HG02763 (cell line): ENCODE measurements around the gene DIO3.
"Not testable (repeated sequence)": the region's sequence is repeated elsewhere in the genome, so short reads cannot be mapped to it uniquely, and the experiment has no call there.

ENCODE experiments used
- ATAC-seq: cut with Tn5 transposase; IDR thresholded peaks from one replicate; pipeline ENCODE4 v1.9.1; 2021; ENCODE audit warnings: mild to moderate bottlenecking, moderate library complexity; ENCODE audit not compliant: unreplicated experiment

DIO3 gene

DNA sequence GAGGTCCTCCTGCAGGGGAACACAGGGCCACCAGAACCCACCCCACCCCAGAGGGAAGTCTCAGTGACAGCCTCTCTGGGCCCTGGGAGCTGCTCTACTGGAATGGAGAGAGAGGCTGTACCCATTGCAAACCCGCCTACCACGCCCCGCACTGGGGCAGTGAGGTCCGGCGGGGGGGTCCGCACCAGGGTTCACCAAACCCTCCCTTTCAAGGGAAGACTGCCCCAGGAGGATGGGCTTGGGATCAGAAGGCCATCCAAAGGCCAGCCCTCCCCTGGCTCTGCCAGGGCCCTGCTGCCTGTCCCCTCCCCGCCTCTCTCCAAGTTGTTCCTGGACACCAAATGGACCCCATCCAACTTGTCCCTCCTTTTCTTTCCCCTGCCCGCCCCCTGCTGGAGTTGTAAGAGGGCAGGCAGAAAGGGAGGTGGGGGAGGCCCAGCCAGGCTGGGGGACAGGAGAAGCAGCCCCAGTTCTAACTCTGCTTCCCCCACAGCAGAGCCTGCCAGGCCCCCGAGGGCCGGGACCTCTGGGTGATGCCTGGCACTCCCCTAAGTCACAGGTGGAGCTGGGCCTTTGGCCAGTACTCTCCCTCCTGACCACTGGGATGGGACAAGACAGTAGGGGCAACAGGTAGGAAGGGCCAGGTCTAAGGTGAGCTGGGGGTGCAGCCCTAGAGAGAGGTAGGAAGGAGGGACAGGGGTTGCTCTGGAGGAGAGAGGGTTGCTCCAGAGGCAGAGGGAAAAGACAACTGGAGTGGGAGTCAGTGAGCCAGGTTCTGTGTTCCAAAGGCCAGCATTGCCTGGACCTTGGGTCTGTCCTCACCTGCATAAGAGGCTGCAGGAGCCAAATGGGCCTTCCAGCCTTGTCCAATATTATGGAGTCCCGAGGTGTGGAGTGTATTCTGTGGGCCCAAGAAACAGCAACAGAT lies 3.2 kb upstream of the DIO3 start:
- ATAC-seq = no peak

DNA sequence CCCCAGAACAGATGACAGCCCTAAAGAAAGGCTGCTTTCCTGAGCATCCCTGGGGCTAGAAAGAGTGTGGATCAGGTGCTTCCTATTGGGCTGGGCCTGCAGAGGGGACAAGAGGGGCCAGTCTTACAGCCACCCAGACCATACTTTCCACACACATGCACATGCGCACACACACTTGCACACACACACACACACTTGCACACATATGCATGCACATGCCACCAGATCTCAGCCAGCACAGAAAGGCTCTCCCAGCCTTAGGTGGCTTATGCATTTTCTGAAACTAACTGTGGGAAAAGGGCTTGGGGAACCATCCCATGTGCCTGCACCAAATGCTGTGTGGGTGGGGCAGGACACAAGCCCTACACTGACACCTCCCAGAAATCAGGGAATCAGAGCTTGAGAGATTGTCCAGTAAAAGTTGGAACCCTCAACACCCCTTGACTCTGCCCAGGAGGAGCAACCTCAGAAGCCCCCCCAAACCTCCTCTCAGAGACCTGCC lies 2.5 kb upstream of the DIO3 start:
- ATAC-seq = no peak

DNA sequence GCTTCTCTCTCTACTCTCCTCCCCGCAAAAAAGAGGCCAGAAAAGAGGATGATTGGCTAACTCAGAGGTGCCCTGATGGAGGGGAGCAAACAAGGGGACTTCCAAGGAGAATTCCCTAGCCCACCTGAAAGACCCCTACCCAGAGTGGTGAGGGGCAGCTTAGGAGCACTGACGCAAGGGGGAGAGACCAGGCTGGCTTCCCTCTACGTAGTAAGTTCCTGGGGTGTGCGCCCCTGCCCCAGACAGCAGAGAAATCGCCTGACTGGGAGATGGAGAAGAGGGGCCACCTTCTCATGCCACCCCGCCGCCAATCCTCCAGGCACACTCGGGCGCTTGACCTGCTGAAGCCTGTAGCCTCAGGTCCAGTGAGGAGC lies 2.1 kb upstream of the DIO3 start:
- ATAC-seq = no peak

DNA sequence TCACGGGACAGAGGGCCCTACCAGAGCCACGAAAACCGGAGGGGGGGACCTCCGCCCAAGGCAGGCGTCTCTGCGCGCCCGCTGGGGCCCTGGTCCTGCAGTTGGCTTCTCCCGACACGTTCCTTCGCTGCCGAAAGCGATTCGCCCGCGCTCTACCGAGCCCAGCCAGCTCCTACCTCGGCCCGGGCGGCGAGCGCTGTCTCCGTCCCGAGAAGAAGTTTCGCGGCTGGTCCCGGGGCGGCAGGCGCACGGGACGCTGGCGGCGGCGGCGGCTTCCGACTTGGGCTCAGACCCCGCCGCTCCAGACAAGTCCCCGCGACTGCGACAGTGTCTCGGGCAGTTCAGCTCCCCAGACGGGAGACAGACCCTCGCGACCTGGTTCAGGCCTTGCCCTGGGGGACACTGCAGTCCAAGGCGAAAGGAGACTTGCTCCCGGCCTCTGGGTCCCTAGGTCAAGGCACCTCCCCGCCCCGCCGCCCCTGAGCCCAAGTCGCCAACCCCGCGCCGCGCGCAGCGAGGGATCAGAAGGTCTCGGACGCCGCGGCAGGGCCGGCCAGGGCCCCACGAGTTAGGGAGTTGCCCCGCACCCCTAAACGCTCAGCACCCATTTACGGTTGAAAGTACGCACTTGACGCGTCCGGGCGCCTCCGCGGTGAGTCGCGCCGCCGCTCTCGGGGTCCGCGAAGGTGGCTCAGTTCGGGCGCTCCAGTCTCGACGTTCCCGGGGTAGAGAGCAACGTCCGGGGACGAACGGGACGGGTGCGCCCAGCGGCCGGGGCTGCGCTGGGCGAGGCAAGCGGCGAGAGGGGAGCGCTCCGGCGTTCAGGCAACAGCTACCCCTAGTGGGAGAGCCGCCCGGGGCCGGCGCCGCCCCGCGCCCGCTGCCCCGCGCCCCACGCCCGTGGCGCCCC lies 1.4 kb upstream of the DIO3 start:
- ATAC-seq = no peak

DNA sequence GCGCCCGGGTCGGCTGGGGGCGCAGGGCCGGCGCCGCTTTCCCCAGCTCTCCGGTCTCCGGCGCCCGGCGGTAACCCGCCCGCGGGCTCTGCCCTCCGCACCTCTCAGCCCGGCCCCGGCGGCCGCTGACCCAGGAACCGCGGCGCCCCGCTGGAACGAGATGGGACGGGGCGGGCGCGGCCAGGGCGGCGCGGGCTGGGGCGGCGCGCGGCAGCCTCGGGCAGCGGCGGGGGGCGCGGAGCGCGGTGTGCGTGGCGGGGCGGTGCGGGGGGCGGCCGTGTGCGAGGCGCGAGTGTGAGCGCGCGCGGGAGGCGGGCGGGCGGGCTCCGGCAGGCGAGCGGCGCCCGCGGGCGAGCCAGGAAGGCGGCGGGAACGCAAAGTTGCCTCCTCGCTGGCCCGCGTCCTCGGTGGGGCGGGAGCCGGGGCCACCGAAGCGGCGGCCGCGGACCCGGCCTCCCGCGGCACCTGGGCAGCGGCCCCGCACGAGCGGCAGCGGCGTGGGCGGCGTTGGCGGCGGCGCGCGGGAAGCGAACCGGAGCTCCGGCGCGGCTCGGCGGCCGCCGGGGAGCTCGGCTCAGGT lies 671 bp upstream of the DIO3 start:
- ATAC-seq = no peak

DNA sequence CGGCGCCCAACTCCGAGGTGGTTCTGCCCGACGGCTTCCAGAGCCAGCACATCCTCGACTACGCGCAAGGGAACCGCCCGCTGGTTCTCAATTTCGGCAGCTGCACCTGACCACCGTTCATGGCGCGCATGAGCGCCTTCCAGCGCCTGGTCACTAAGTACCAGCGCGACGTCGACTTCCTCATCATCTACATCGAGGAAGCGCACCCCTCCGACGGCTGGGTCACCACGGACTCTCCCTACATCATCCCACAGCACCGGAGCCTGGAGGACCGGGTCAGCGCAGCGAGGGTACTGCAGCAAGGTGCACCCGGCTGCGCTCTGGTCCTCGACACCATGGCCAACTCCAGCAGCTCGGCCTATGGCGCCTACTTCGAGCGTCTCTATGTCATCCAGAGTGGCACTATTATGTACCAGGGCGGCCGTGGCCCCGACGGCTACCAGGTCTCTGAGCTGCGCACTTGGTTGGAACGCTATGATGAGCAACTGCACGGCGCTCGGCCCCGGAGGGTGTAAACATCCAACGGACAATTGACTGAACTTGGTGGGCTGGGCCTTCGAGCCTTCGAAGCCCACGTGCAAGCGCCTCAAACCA lies 699 bp downstream of the DIO3 start:
- ATAC-seq = no peak

DNA sequence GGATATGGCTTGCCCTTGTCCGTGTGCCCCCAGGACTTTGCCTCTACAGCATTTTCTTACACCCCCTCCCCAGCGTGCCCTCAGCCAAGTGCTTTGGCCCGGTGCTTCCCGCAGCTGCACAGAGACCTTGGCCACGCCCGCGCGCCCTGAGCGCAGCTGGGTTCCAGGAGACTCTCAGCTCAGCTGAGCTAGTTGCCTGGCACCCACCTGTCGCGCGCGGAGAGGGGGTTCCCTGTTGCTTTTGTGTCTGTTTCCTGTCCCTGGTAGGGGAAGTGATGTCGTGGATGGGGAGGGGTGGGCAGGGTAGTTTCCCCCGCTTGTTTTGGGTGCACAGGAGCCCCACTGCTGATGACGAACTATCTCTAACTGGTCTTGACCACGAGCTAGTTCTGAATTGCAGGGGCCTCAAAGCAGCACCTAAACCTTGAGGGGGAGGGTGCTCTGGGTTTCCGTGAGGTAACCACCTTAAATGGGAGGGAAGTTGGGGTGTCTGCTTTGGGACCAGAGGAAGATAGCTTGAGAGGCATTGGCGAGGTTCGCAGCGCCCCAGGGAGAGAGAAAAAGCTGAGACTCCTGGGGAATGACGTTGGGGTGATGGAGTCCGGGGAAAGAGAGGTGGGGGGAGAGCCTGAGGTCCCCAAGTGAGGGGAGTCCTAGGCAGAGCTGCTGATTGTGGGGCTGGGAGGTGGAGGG lies 1.5 kb downstream of the DIO3 start:
- ATAC-seq = no peak

DNA sequence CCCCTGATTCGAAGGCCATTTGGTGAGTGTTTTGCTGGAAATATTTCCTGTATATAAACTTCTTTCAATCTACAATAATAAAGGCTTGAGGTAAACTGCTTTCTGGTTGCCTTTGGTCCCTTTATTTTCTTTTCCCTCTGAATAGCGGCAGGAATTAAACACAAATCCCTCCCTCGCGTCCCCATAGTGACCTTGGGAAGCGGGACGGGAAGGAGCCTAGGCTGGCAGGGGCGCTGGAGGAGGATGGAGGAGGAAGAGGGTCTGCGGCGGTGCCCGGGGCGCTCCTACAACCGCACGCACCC lies 2.0 kb downstream of the DIO3 start:
- no peak for ATAC-seq

DNA sequence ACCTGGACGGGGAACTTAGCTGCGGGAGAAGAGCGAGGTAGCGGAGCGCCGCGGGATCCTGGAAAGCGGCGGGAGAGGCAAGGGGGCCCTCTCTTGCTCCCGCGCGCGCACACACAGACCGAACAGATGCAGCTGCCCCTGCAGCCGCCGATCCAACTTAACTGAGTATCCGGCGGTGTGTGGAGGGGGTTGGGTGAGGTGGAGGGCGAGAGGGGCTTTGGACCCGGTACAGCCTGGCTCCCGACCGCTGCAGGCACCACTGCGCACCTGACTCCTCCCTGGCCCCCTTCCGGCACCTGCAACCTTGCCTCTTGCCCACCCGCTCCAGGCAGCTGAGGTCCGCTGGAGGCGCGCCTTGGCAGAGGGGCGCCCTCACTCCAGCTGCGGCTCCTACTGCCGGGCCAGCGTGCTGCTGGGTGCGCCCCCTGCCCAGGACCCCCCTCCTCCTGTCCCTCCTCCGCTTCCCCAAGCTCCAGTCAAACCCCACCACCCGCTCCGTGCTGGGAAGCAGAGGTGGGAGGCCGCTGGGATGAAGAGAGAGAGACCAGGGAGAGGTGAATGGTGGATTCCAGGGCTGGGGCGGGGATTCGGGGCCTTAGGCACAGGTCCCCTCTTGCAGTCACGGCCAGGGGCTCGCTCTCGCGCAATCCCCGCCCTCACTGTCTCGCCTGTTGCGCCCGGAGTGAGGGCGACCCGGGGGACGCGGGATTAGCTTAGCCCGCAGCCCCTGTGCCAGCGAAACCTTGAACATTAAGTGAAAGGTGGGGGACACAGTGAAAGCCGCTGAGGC lies 2.6 kb downstream of the DIO3 start:
- ATAC-seq = no peak

DNA sequence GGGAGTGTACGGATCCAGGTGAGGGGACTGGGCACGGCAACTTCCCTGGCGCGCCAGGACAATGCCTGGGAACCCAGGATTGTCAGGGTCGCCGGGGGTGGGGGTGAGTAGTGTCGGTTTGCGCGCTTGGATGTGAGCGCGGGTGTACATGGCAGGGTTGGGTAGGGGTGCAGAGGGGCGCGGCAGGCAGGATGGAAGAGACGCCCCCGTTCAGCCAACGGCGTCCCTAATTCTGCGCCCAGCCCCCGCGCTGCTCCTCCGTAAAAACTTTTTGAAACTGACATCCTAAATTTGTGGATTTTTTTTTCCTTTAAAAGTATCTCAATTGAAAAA lies 3.1 kb downstream of the DIO3 start:
- no peak for ATAC-seq

DNA sequence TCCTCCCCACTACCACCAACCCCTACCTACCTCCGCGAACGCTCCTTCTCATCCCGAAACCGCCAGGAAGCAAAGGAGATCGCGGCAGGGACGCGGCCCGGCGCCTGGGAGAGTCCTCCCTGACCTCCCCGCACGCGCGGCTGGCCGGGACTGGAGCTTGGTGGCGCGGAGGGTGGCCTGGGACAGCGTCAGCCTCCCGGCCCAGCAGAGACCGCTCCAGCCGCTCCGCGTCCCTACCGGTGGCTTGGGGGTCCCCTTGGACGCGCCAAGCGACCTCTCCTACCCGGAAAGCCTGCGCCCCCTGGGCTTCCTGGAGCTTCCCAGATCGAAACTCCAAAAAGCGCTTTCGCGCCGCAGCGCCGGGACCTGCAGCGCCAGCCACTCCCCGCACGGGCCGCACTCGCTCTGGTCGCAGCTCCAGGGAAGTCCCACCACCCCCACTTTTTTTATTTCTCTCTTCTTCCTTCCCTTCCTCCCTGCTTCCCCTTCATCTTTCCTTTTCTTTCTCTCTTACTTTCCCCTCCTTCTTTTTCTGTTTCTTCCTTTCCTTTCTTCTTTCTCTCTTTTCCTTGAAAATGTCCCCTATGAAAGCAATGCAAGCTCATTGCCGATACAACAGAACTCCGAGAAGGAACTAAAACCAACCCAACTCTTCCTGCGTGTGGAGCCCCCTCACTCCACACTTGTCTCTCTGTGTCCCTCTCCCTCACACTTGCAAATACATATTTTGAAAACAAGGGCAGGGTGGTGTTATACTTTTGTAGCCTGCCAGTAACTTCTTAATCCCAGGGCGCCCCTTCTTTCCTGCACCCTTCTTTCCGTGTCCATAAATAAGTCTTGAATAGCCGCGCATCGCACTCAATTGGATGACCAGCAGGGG lies 3.8 kb downstream of the DIO3 start:
- ATAC-seq = no peak

DNA sequence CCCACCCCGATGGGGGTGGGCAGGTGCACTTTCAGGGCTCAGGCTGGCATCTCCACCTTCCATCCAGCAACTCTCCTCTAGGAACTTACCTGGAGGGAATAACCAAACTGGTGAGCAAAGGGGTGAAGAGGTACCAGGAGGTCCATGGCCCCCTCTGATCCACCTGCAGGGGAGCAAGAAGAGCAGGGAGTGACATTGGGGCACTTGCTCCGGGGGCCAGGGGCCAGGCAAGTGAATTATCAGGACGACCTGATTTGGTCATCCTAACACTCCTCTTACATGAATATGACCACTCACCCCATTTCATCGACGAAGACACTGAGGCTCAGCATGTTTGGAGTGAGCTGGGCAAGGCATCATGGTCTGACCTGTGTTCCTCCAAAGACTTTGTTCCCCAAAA lies 6.0 kb downstream of the DIO3 start:
- no peak for ATAC-seq

DNA sequence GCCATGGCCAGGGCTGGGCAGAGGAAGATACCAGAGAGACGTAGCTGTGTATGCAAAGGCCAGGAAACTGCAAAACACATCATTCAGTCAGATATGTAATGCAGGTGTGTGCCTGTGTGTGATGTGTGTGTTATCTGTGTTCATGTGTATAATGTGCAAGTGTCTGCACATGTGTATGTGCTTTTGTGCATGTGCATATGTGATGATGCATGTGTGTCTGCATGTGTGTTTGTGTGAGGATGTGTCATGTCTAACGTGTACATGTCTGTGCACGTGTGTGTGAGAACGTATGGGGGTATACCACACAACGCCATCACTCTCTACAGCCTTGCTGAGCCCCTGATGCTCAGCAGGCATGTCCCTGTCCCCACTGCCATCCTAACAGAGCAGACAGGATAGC lies 9.7 kb downstream of the DIO3 start:
- no peak for ATAC-seq

DNA sequence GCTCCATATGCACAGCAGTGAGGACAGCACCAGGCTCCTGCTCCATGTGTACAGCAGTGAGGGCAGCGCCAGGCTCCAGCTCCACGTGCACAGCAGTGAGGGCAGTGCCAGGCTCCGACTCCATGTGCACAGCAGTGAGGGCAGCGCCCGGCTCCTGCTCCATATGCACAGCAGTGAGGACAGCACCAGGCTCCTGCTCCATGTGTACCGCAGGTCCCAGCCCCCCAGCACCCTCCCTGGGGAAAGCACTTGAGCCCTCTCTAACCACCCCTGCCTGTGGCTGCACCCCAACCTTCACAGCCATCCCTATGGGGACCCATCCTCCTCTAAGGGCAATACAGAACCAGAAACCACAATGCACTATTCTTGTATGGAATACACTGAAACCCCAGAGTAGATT lies 11.2 kb downstream of the DIO3 start:
- not testable (repeated sequence) for ATAC-seq

DNA sequence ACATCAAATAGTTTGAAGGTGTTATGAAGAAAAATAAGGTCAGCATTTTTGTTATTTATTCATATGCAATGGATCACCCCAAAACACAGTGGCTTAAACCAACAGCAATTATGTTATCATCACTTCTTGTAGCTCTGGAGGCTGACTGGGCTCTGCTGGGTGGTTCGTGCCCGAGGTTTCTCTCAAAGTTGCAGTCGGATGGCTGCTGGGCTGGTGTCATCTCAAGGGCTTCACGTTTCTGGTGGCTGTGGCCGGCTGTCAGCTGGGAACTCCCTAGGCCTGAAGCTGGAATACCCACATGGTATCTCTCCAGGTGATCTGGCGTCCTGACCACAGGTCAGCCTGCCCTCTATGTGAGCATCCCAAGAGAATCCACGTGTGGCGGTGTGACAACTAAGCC lies 12.0 kb downstream of the DIO3 start:
- no peak for ATAC-seq

DNA sequence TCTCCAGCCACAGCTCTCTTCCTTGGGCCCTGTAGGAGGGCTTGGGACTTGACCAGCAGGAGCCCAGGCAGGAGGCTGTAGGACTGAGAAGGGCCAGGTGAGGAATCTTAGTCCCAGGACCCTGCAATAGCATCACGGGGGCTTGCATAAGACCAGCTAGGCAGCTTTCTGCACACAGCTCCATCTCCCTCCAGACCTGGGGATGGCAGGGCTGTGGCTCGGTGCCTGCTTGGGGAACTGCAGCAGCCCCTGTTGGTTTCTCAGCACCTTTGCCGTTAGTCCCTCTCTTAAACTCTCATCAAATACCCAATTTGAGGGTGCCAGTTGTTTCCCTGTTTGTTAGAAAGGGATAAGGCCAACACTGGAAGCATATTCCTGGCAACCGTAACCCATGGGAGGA lies 14.3 kb downstream of the DIO3 start:
- ATAC-seq = no peak

DNA sequence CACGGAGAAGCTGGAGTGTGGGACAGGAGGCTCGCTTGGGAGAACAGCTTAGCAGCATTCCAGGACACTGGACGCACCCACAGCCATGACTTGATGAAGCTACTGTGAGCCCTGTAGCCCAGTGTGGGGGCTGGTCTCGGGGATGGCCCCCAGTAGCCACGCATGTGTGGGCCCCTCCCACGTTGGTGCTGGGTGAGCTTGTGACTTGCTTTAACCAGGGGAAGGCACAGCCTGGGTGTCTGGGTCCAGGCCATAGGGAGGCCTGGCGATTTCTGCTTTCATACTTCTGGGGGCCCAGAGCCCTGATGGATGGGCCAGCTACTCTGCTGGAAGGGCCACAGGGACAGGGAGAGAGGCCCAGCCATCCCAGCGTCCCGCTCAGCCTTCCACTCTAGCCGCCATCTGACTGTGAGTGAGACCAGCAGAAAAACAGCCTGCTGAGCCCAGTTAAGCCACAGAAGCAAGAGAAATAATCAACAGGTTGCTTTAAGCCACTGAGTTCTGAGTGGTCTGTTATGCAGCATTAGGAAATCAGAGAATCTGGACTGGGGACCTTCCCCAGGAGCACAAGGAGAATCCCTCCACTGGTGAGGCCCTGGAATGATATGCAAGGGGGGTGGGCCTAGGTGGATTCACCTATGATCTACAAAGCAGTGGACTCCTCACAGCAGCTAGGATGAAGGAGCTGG lies 16.1 kb downstream of the DIO3 start:
- ATAC-seq = no peak

DNA sequence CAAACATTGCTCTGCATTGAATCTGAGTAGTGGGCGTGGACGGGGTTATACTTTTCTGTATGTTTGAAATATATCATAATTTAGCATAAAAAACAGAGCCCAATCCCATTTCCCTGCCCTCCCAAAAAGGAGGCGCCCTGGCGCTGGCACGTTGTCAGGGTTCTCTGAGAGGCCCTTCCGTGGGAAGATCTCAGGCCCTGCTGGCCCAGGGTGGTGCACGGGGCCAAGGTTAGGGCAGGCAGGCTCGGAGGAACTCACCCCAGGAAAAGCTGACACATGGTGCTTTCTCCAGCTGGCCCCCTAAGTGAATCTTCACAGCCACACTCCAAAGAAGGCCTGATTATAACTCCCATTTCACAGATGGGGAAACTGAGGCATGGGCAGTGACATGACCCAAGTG lies 17.2 kb downstream of the DIO3 start:
- ATAC-seq = no peak
